Fibroblast of skin of right biceps (primary cell): ENCODE results near the gene ACYP1.
"Not testable (repeated sequence)": the region's sequence is repeated elsewhere in the genome, so short reads cannot be mapped to it uniquely, and the experiment has no call there.

Experiments
- DNase-seq: peaks from one replicate; pipeline ENCODE4 v3.0.0-alpha.2; 2013

The ACYP1 gene

GRCh38 chr14:75068294-75069120, 4.7 kb upstream of the ACYP1 start:
- DNase-seq: no peak

DNA sequence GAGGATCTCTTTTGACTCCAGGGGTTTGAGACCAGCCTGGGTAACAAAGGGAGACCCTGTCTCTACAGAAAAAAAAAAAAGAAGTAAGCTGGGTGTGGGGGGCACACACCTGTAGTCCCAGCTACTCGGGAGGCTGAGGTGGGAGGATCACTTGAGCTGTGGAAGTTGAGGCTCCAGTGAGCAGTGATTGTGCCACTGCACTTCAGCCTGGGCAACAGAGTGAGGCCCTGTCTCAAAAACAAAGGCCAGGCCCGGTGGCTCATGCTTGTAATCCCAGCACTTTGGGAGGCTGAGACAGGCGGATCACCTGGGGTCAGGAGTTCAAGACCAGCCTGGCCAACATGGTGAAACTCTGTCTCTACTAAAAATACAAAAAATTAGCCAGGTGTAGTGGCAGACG, 3.9 kb upstream of the ACYP1 start:
- not testable (repeated sequence) for DNase-seq

GRCh38 chr14:75067212-75067611, 3.4 kb upstream of the ACYP1 start:
- no peak for DNase-seq

GRCh38 chr14:75066691-75067090, 2.9 kb upstream of the ACYP1 start:
- no peak for DNase-seq

GRCh38 chr14:75064205-75064567, 362 bp upstream of the ACYP1 start:
- DNase-seq: no peak

GRCh38 chr14:75063013-75063412, 811 bp downstream of the ACYP1 start:
- DNase-seq: no peak

DNA sequence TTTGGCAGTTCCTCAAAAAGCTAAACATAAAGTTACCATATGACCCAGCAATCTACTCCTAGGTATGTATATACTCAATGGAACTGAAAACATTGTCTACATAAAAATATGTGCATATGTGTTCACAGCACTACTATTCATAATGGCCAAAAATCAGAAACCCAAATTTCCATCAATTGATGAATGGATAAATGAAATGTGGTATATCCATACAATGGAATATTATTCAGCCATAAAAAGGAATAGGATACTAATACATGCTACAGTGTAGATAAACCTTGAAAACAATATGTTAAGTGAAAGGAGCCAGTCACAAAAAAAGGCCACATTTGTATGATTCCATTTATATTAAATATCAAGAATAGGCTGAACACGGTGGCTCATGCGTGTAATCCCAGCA, 3.4 kb downstream of the ACYP1 start:
- no peak for DNase-seq

GRCh38 chr14:75059642-75060041, 4.2 kb downstream of the ACYP1 start:
- DNase-seq: peak; percentile 66

DNA sequence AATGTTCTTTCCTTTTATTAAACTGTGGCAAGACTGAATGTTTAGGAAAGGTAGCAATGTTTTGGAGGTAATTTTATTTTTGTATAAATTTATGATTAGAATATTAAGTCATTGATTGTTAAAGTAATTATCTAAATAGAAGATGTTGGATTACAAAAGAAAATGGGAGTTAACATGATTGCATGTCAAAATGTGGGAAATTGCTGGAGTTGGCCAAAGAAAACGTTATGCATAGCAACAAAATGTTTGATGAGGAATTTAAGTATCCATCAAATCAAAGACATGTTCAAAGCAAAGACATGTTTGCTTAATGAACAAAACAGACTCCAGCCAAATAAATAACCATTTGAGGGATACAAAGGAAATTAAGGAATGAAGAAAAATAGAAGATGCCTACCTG, 9.4 kb downstream of the ACYP1 start:
- no peak for DNase-seq

DNA sequence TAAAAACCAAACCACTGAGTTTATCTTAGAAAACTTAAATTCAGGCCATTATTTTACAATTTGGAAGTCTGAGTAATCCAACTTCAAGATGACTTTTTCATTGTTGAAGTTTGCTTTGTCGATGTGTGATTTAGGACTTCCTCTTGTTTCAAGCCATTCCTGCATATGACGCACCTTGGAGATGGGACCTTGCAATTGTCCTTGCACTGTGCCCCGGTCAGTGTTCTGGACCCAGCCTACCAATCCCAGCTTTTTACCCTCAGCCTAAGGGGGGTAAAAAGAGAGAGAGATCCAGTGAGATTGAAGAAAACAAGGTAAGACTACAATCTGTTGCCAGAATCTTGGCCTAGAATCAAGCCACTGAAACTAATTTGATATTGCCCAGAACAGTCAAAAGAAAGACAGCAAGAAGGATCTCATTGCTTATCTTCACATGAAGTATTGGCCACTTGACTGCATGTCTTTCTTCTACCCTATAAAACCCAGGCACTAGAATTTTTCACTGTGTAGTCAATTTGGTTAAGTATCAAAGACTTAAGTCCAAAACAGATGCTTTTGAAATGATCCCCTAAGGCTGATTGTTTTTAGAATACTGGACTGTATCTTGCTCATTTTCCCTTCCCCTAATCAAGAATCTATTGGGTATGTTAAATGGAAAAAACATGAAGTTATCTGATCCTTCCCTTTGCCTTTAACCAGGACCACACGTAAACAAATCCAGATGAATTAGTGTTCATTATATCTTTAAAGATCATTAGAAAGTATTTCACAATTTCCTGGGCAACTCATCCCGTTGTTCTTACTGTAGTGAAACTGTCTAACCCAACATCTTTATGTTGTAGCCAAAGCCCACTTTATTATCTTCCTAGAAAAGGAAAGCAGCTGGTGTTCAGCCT, 10.2 kb downstream of the ACYP1 start:
- DNase-seq: no peak

- DNase-seq: no peak
These were observed 12.3 kb downstream of the ACYP1 start for GRCh38 chr14:75051556-75051899.

- peak; percentile 82 for DNase-seq
These were observed 12.8 kb downstream of the ACYP1 start, which contains the start of gene MLH3 for GRCh38 chr14:75050852-75051555. TSS of gene MLH3 (minus strand) at chr14:75051467. CDS start at chr14:75049655, 1,812 bp downstream.

DNA sequence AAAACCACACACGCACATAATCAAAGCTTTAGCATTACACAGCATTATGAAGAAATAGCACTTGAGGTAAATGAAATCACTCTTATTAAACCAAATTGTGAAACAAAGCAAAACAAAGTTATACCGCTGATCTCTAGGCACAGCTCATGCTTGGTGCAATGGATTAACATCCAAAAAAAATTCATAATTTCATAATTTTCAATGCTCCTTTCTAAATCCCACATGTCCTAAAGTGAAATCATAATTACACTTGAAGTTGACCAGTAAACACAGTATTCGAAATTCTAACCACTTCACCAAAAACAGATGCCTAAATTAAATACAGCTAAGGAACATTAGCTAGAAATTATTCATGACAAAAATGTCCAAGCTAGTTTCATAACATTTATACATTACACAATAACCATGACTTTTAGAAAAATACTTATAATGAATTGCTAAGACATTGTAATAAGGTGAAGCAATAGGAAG, 14.1 kb downstream of the ACYP1 start:
- no peak for DNase-seq

GRCh38 chr14:75049136-75049535, 14.7 kb downstream of the ACYP1 start:
- no peak for DNase-seq

GRCh38 chr14:75048101-75048500, 15.7 kb downstream of the ACYP1 start:
- DNase-seq: no peak

DNA sequence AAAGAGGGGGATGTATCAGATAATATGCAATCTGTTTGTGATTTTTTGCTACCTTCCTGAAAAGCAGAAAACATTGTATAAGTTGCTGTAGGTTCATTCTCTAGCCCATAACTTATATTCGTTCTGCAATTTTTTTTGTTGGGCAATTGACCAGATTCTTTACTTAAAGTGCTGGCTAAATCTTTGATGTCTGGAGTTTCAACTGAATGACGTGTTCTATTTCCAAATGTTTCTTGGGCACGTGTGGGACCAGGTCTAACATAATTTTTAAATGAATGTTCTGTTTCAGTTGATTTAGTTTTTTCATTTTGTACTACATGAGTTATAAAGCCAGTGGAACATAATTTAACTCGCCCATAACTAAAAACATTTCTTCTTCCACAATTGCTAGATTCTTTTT, 16.3 kb downstream of the ACYP1 start:
- no peak for DNase-seq

- peak; percentile 28 for DNase-seq
These were observed 16.9 kb downstream of the ACYP1 start for GRCh38 chr14:75046899-75047298.

GRCh38 chr14:75046275-75046674, 17.5 kb downstream of the ACYP1 start:
- no peak for DNase-seq

GRCh38 chr14:75044752-75045151, 19.1 kb downstream of the ACYP1 start:
- no peak for DNase-seq

DNA sequence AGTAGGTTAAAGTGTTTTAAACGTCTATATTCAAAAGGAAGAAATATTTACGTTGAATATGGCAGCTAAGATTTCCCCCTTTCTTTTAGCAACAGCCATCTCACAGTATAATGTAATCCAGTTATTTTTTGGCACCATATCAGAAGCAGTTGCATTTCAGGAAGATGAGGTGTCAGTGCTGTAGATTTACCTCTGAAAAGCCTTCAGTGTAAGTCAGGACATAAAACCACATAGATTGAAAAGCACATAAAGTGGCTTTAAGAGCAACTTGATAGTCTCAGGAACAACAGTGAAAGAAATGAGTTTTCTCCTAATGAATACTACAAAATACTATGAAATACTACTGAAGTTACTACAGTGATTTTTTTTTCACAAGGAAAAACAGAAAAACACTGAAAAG, 19.5 kb downstream of the ACYP1 start:
- DNase-seq: peak; percentile 83

DNA sequence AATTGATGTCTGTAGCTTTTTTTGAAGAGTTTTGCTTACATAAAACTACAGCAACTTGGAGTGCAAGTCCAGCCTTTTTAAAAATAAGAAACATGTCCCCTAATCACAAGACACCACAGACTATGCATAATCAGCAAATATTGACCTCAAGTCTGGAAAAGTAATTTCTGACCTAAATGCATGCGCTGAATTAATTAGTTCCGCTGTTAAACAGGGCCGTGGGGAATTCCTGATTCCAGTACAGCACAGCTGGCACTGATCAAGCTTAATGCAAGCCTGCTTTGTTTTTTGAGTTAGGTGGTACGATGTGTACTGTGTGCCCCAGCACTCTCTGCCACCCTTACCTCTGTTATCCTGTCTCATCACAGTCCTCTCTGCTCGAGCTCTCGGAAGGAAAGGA, 21.8 kb downstream of the ACYP1 start:
- DNase-seq: peak; percentile 17

- no peak for DNase-seq
These were observed 22.2 kb downstream of the ACYP1 start for GRCh38 chr14:75041613-75042012.

DNA sequence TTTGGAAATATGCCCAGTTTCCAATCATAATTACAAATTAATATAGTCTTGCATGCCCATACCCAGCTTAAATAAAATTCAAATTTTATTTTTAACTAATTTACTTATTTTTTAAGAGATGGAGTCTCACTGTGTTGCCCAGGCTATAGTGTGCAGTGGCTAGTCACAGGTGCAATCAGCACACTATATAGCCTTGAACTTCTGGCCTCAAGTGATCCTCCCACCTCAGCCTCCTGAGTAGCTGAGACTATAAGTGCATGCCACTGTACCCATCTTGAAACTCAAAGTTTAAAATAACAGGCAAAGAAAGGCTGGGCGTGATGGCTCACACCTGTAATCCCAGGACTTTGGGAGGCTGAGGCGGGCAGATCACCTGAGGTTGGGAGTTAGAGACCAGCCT, 22.9 kb downstream of the ACYP1 start:
- DNase-seq: no peak
